Endothelial cell of umbilical vein (primary cell): Measurements from ENCODE around the gene MRPS23. TPM values are rescaled to one million over a fixed set of nuclear protein-coding genes. Genes with fewer than 3 reads are reported as not detected.

Experiments used
- BruUV-seq: library from RNA; stranded (reverse); fragments of 400-500 nt; replicated peaks from 2 replicates; lab custom pipeline; 2021; lab: Mats Ljungman, UMichigan
- CTCF ChIA-PET: fragments of 300-600, 350-600 bp; sonication (Branson Sonifier 250); formaldehyde crosslinking; loops from one replicate; lab custom pipeline; 2021; ENCODE audit warnings: antibody characterized with exemption, inconsistent platforms; lab: Charles Lee
- POLR2A ChIA-PET: fragments of 300-600, 350-600 bp; sonication (Branson Sonifier 250); formaldehyde crosslinking; loops from one replicate; lab custom pipeline; 2021; ENCODE audit warnings: antibody characterized with exemption, inconsistent platforms; lab: Charles Lee
- DNase-seq: peaks from one replicate; pipeline ENCODE4 v3.0.0-alpha.2; 2011; ENCODE audit warnings: low read depth, low spot score
- FAIRE-seq: peaks from 2 replicates; lab custom pipeline; 2011; peaks lifted over from hg19 to GRCh38; lab: Jason Lieb, UNC
- H2AFZ ChIP-seq: 2 replicates; pipeline ENCODE4 v1.6.0; 2012; ENCODE audit warnings: low read depth, low read length, control low read depth, inconsistent platforms
- H3K27ac ChIP-seq: 2 replicates; pipeline ENCODE4 v1.5.1; 2011; ENCODE audit warnings: low read depth, mild to moderate bottlenecking, control low read depth, low read length, moderate library complexity; ENCODE audit not compliant: insufficient read depth
- H3K27me3 ChIP-seq, 2 experiments: 2 replicates each; pipeline versions ENCODE4 v1.6.0 to v1.6.1; 2011; ENCODE audit warnings: low read length in 2 of 2, mixed read lengths in 1 of 2; ENCODE audit not compliant: control insufficient read depth in 2 of 2, insufficient read depth in 2 of 2
- H3K36me3 ChIP-seq, 2 experiments: 2 replicates in 1 of 2; 3 replicates in 1 of 2; pipeline ENCODE4 v1.5.1; 2011; ENCODE audit warnings: low read length in 2 of 2, mild to moderate bottlenecking in 1 of 2, moderate library complexity in 1 of 2; ENCODE audit not compliant: control insufficient read depth in 2 of 2, insufficient read depth in 2 of 2; ENCODE audit errors: extremely low read depth in 1 of 2
- H3K4me1 ChIP-seq: 3 replicates; pipeline ENCODE4 v1.5.1; 2011; ENCODE audit warnings: mild to moderate bottlenecking, low read length; ENCODE audit not compliant: control insufficient read depth, insufficient read depth; ENCODE audit errors: extremely low read depth
- H3K4me2 ChIP-seq: 2 replicates; pipeline ENCODE4 v1.6.1; 2011; ENCODE audit warnings: low read length, control low read depth, mixed read lengths; ENCODE audit not compliant: insufficient read depth
- H3K4me3 ChIP-seq, 3 experiments: fragments of 200-600 bp in 1 of 3; sonication (generic), shearing (Covaris generic) in 1 of 3; replicated peaks in 1 of 3; 2 replicates each; pipeline ENCODE4 v1.5.1; 2011 to 2016; ENCODE audit warnings: control low read depth in 3 of 3, low read length in 3 of 3, mild to moderate bottlenecking in 2 of 3, inconsistent platforms in 1 of 3, low read depth in 1 of 3, moderate library complexity in 1 of 3; ENCODE audit not compliant: insufficient read depth in 1 of 3
- H3K79me2 ChIP-seq: 2 replicates; pipeline ENCODE4 v1.6.0; 2012; ENCODE audit warnings: low read length, inconsistent platforms; ENCODE audit not compliant: control insufficient read depth, insufficient read depth
- H3K9ac ChIP-seq: replicated peaks from 2 replicates; pipeline ENCODE3; 2011; ENCODE audit warnings: low read length, control low read depth; ENCODE audit not compliant: insufficient read depth; ENCODE audit errors: extremely low read depth
- H3K9me1 ChIP-seq: replicated peaks from 3 replicates; pipeline ENCODE4 v1.6.0; 2011; ENCODE audit warnings: mild to moderate bottlenecking, low read length; ENCODE audit not compliant: control insufficient read depth, insufficient read depth; ENCODE audit errors: extremely low read depth
- H3K9me3 ChIP-seq: replicated peaks from 2 replicates; pipeline ENCODE4 v1.5.1; 2012; ENCODE audit warnings: low read length, inconsistent platforms; ENCODE audit not compliant: control insufficient read depth, insufficient read depth
- H4K20me1 ChIP-seq: replicated peaks from 2 replicates; pipeline ENCODE3; 2011; ENCODE audit warnings: mild to moderate bottlenecking, low read length; ENCODE audit not compliant: control insufficient read depth, insufficient read depth; ENCODE audit errors: extremely low read depth
- CTCF ChIP-seq, 2 donors: IDR thresholded peaks; 1 replicate in 1 of 2; 2 replicates in 1 of 2; pipeline ENCODE4 v1.5.1; 2011; ENCODE audit warnings: low read length in 2 of 2, mild to moderate bottlenecking in 2 of 2, moderate library complexity in 2 of 2, control low read depth in 1 of 2, inconsistent platforms in 1 of 2, low read depth in 1 of 2; ENCODE audit not compliant: insufficient read depth in 1 of 2; ENCODE audit errors: extremely low read depth in 1 of 2
- EZH2 ChIP-seq: IDR thresholded peaks from 2 replicates; pipeline ENCODE4 v1.6.1; 2012; ENCODE audit warnings: borderline replicate concordance, low read depth, mild to moderate bottlenecking, moderate library complexity, low read length, inconsistent platforms; ENCODE audit not compliant: severe bottlenecking
- FOS ChIP-seq: IDR thresholded peaks from 2 replicates; pipeline ENCODE4 v1.6.1; 2011; ENCODE audit warnings: mild to moderate bottlenecking, low read length, moderate library complexity, borderline replicate concordance; ENCODE audit not compliant: insufficient read depth
- GATA2 ChIP-seq: IDR thresholded peaks from 2 replicates; pipeline ENCODE4 v1.7.0; 2011; ENCODE audit warnings: low read depth, mild to moderate bottlenecking, moderate library complexity, mixed read lengths, low read length; ENCODE audit not compliant: insufficient read length, insufficient read depth
- JUN ChIP-seq: IDR thresholded peaks from 2 replicates; pipeline ENCODE4 v1.6.1; 2011; ENCODE audit warnings: borderline replicate concordance, low read depth; ENCODE audit not compliant: insufficient read length, insufficient read depth
- MAX ChIP-seq: IDR thresholded peaks from 2 replicates; pipeline ENCODE4 v1.6.1; 2011; ENCODE audit not compliant: insufficient read depth, insufficient read length
- MYC ChIP-seq: IDR thresholded peaks from one replicate; pipeline ENCODE4 v1.6.1; 2011; ENCODE audit warnings: mild to moderate bottlenecking, low read depth, low read length
- POLR2A ChIP-seq: IDR thresholded peaks from 2 replicates; pipeline ENCODE4 v1.6.1; 2012; ENCODE audit warnings: low read depth, mild to moderate bottlenecking, control low read depth, low read length
- POLR2AphosphoS5 ChIP-seq: IDR thresholded peaks from 2 replicates; pipeline ENCODE4 v1.6.1; 2012; ENCODE audit warnings: low read depth, mild to moderate bottlenecking, control low read depth, low read length, moderate library complexity; ENCODE audit not compliant: insufficient read depth
- dilution Hi-C: fragments of 300-500 bp; cut with MboI; formaldehyde crosslinking; loops from one replicate; pipeline ENCODE4 v1.15.0; 2019; ENCODE audit warnings: low sequenced_read_pairs; ENCODE audit not compliant: extremely low pct_ligation_motif_present
- intact Hi-C: fragments of 100-400 bp; cut with micrococcal nuclease; formaldehyde crosslinking; loops from one replicate; pipeline ENCODE4 v1.10.0; 2022
- polyA plus RNA-seq, 4 experiments: library from polyadenylated mRNA; depleted of rRNA in 3 of 4; stranded (reverse) in 3 of 4; unstranded in 1 of 4; fragments of >200 nt; gene quantifications; 2 replicates each; pipeline versions ENCODE4 v1.2.1 to v1.2.3, GENCODE V29; 2011 to 2012; ENCODE audit warnings: missing spikeins in 1 of 4
- total RNA-seq: library from RNA; stranded (reverse); gene quantifications from 2 replicates; pipeline ENCODE4 v1.2.3, GENCODE V29; 2021

The MRPS23 gene
- total and polyA plus RNA-seq, 2 donors (not counting 3 experiments of a cell fraction or from before 2014, with no cell fraction given): 39.9 to 46.2 TPM

- Histone ChIP-seq H3K9me3 (no peaks in the 10 kb centered on the region), H3K36me3 (no peaks in the 10 kb centered on the region), H3K27ac (no peak overlapping the region), H2AFZ (no peak overlapping the region), H3K4me3 (no peak overlapping the region), H3K9ac (no peak overlapping the region), H3K4me1 (no peaks in the 10 kb centered on the region), H3K79me2 (no peaks in the 10 kb centered on the region), H3K27me3 (peaks cover 5 to 9% of the 10 kb centered on the region in 2 experiments), H4K20me1 (no peaks in the 10 kb centered on the region), H3K9me1 (no peaks in the 10 kb centered on the region), H3K4me2 (no peak overlapping the region)
- BruUV-seq: no TSS peak
- DNase-seq (no peak), FAIRE-seq (no peak)
- ChIA-PET CTCF (interaction anchor here (4.2 kb wide), 1 partner anchor 14 kb away, joined by 32 read pairs; no protein-coding TSS in a partner anchor), POLR2A (no interaction called here)
- dilution Hi-C loops (no loop called here), intact Hi-C loops (no loop called here)
- TF ChIP-seq EZH2: no peak
- no peak for TF ChIP-seq GATA2
- no peak for TF ChIP-seq POLR2AphosphoS5
- TF ChIP-seq MYC: no peak
- TF ChIP-seq MAX: no peak
- TF ChIP-seq POLR2A: no peak
- TF ChIP-seq JUN: no peak
- no peak for TF ChIP-seq CTCF (IDR thresholded peaks at IDR 0.05; ENCODE audit: extremely low read depth in 1 of 2, insufficient read depth in 1 of 2, low read depth in 1 of 2, low read length in 2 of 2)
- no peak for TF ChIP-seq FOS
These were observed 30.0 kb downstream of the MRPS23 start for GRCh38 chr17:57819867-57820266.
